ENCODE measurements around the gene DCUN1D3.

DNA sequence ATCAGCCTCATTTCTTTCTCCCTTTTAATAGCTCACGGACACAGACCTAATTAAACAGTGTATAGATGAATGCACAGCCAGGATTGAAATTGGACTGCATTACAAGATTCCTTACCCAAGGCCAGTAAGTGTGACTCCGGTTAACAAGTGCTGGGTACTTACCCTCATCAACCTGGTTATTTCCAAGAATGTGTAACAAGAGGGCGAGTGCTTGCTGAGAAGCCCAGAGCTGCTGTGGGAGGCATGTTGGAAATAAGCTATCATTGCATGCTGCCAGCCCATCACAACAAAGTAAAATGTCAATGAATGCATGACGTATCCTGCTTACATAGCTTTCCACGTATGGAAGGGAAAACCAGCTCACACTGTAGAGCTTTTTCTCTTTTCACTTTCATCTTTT is 19.9 kb upstream of the DCUN1D3 start:
- TF ChIP-seq POLR2A (IDR thresholded peaks at IDR 0.05), result no peak
- TF ChIP-seq, protein P1, sequence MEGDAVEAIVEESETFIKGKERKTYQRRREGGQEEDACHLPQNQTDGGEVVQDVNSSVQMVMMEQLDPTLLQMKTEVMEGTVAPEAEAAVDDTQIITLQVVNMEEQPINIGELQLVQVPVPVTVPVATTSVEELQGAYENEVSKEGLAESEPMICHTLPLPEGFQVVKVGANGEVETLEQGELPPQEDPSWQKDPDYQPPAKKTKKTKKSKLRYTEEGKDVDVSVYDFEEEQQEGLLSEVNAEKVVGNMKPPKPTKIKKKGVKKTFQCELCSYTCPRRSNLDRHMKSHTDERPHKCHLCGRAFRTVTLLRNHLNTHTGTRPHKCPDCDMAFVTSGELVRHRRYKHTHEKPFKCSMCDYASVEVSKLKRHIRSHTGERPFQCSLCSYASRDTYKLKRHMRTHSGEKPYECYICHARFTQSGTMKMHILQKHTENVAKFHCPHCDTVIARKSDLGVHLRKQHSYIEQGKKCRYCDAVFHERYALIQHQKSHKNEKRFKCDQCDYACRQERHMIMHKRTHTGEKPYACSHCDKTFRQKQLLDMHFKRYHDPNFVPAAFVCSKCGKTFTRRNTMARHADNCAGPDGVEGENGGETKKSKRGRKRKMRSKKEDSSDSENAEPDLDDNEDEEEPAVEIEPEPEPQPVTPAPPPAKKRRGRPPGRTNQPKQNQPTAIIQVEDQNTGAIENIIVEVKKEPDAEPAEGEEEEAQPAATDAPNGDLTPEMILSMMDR (IDR thresholded peaks at IDR 0.05), result no peak

Measured in uterus (tissue), 2 donors.